CD4-positive, alpha-beta memory T cell (primary cell): ENCODE measurements around the gene CHCHD4. TPM values are rescaled to one million over a fixed set of nuclear protein-coding genes. Genes with fewer than 3 reads are reported as not detected.

Source experiments
- CTCF ChIA-PET: fragments of 350-600 bp; sonication (Branson Sonifier 250); formaldehyde crosslinking; loops from one replicate; lab custom pipeline; 2021; ENCODE audit warnings: inconsistent platforms; ENCODE audit not compliant: partially characterized antibody; lab: Charles Lee
- POLR2A ChIA-PET: fragments of 350-600 bp; sonication (Branson Sonifier 250); formaldehyde crosslinking; loops from one replicate; lab custom pipeline; 2021; ENCODE audit not compliant: partially characterized antibody; lab: Charles Lee
- DNase-seq, 5 donors: peaks; one replicate each; pipeline versions ENCODE4 v3.0.0 to v3.0.0-alpha.2; 2020 to 2022; ENCODE audit warnings: mixed read lengths in 1 of 5
- H3K27ac ChIP-seq: one replicate; pipeline ENCODE4 v1.7.0; 2013; ENCODE audit warnings: low read depth, low read length
- H3K27me3 ChIP-seq: 2 replicates; pipeline ENCODE4 v1.7.0; 2013; ENCODE audit warnings: mild to moderate bottlenecking, low read length, moderate library complexity; ENCODE audit not compliant: insufficient read depth
- H3K36me3 ChIP-seq: 2 replicates; pipeline ENCODE4 v1.7.0; 2013; ENCODE audit warnings: mild to moderate bottlenecking, low read length, moderate library complexity; ENCODE audit not compliant: insufficient read depth
- H3K4me1 ChIP-seq: 2 replicates; pipeline ENCODE4 v1.7.0; 2013; ENCODE audit warnings: mild to moderate bottlenecking, low read length, moderate library complexity; ENCODE audit not compliant: insufficient read depth
- H3K4me3 ChIP-seq, 2 donors: one replicate each; pipeline ENCODE4 v1.7.0; 2013; ENCODE audit warnings: low read length in 2 of 2, mild to moderate bottlenecking in 1 of 2
- H3K9me3 ChIP-seq, 2 donors: one replicate each; pipeline ENCODE4 v1.7.0; 2013; ENCODE audit warnings: low read length in 2 of 2, control low read depth in 1 of 2; ENCODE audit not compliant: control insufficient read depth in 1 of 2
- H3K27ac Mint-ChIP-seq, 7 donors: one replicate each; pipeline ENCODE4 v1.8.0; 2020 to 2021; ENCODE audit warnings: mixed read lengths in 7 of 7, mild to moderate bottlenecking in 6 of 7, inconsistent platforms in 3 of 7, moderate library complexity in 3 of 7
- H3K27me3 Mint-ChIP-seq, 2 donors: one replicate each; pipeline ENCODE4 v1.8.0; 2020 to 2021; ENCODE audit warnings: mixed read lengths in 2 of 2
- H3K36me3 Mint-ChIP-seq, 2 donors: one replicate each; pipeline ENCODE4 v1.8.0; 2020 to 2021; ENCODE audit warnings: mixed read lengths in 2 of 2, inconsistent platforms in 1 of 2, mild to moderate bottlenecking in 1 of 2
- H3K4me1 Mint-ChIP-seq, 4 donors: one replicate each; pipeline ENCODE4 v1.8.0; 2020 to 2021; ENCODE audit warnings: mixed read lengths in 4 of 4, mild to moderate bottlenecking in 1 of 4
- H3K4me3 Mint-ChIP-seq, 8 donors: one replicate each; pipeline ENCODE4 v1.8.0; 2020 to 2021; ENCODE audit warnings: mixed read lengths in 8 of 8, mild to moderate bottlenecking in 7 of 8, moderate library complexity in 6 of 8, inconsistent platforms in 3 of 8
- H3K9me3 Mint-ChIP-seq, 8 donors: one replicate each; pipeline ENCODE4 v1.8.0; 2020 to 2021; ENCODE audit warnings: mixed read lengths in 8 of 8, mild to moderate bottlenecking in 5 of 8, inconsistent platforms in 3 of 8, moderate library complexity in 1 of 8
- intact Hi-C: fragments of 100-400 bp; cut with micrococcal nuclease; formaldehyde crosslinking; loops from one replicate; pipeline ENCODE4 v1.15.1; 2023
- polyA plus RNA-seq, 2 donors: library from polyadenylated mRNA; unstranded; fragments of 300-500 nt; fragmentation: Illumina TruSeq; gene quantifications; one replicate each; pipeline ENCODE4 v1.2.3, GENCODE V29; 2021
- total RNA-seq, 2 experiments: library from RNA; stranded (reverse); gene quantifications; one replicate each; pipeline ENCODE4 v1.2.3, GENCODE V29; 2021

Gene CHCHD4
- total and polyA plus RNA-seq, 4 experiments from 2014 or later = 7.5 to 17.5 (median 13.4) TPM

DNA sequence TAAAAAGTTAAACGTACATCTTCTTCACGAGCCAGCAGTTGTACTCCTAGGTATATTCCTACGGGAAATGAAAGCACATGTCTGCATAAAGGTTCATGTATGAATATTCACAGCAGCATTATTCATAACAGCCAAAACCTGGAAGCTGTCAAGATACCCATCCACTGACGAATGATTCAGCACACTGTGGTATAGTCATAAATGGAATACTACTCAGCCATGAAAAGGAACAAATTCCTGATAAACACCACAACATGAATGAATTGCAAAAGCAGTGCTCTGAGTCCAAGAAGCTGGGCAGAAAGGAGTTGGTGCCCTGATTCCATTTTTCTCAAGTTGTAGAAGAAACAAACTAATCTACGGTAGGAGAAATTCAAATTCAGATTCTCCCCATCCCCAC, 4.1 kb upstream of the CHCHD4 start:
- H3K4me1 Mint-ChIP-seq = peaks cover 30 to 53% (median 36%) of the 10 kb centered on the region in 4 donors
- H3K27ac ChIP-seq = no peak overlapping the region
- H3K36me3 Mint-ChIP-seq = peaks cover 39 to 66% of the 10 kb centered on the region in 2 donors
- peaks cover 30% of the 10 kb centered on the region for H3K4me1 ChIP-seq
- peaks cover 61% of the 10 kb centered on the region for H3K36me3 ChIP-seq
- H3K9me3 ChIP-seq = no peaks in the 10 kb centered on the region
- no peak for DNase-seq
- H3K4me3 Mint-ChIP-seq = peak overlapping the region in 2 of 8 donors; percentile 32 to 54
- H3K4me3 ChIP-seq = no peak overlapping the region
- no peaks in the 10 kb centered on the region for H3K9me3 Mint-ChIP-seq
- intact Hi-C loops = loop anchor here (10.0 kb wide), 1 partner anchor 474 kb away; no protein-coding TSS in a partner anchor
- peak overlapping the region in 5 of 7 donors; percentile 5 to 96 (median 54) for H3K27ac Mint-ChIP-seq
- ChIA-PET CTCF (interaction anchor here (1.0 kb wide), 1 partner anchor 23 kb away, joined by 3 read pairs; no protein-coding TSS in a partner anchor), POLR2A (interaction anchor here (11.8 to 14.1 kb wide), 2 partner anchors 17 to 47 kb away, joined by 270 to 342 read pairs; partner anchors contain the start of genes LSM3 and XPC)
- no peaks in the 10 kb centered on the region for H3K27me3 ChIP-seq
- no peaks in the 10 kb centered on the region for H3K27me3 Mint-ChIP-seq

GRCh38 chr3:14127516-14128161, 3.0 kb upstream of the CHCHD4 start:
- intact Hi-C loops = loop anchor here (10.0 kb wide), 1 partner anchor 473 kb away; no protein-coding TSS in a partner anchor
- POLR2A ChIA-PET = interaction anchor here (11.8 to 14.1 kb wide), 2 partner anchors 18 to 48 kb away, joined by 270 to 342 read pairs; partner anchors contain the start of genes LSM3 and XPC
- Mint-ChIP-seq H3K4me1 (peaks cover 35 to 64% (median 47%) of the 10 kb centered on the region in 4 donors), H3K36me3 (peaks cover 32 to 56% of the 10 kb centered on the region in 2 donors), H3K27me3 (no peaks in the 10 kb centered on the region), H3K9me3 (no peaks in the 10 kb centered on the region), H3K27ac (peak overlapping the region in 6 of 7 donors; percentile 14 to 96 (median 54)), H3K4me3 (peak overlapping the region in 4 of 8 donors; percentile 36 to 95 (median 59))
- peaks cover 38% of the 10 kb centered on the region for H3K4me1 ChIP-seq
- H3K27ac ChIP-seq = no peak overlapping the region
- no peak for DNase-seq
- H3K27me3 ChIP-seq = no peaks in the 10 kb centered on the region
- CTCF ChIA-PET = interaction anchor here (1.0 kb wide), 1 partner anchor 17 kb away, joined by 3 read pairs; no protein-coding TSS in a partner anchor
- H3K9me3 ChIP-seq = no peaks in the 10 kb centered on the region
- H3K36me3 ChIP-seq = peaks cover 51% of the 10 kb centered on the region
- H3K4me3 ChIP-seq = no peak overlapping the region

DNA sequence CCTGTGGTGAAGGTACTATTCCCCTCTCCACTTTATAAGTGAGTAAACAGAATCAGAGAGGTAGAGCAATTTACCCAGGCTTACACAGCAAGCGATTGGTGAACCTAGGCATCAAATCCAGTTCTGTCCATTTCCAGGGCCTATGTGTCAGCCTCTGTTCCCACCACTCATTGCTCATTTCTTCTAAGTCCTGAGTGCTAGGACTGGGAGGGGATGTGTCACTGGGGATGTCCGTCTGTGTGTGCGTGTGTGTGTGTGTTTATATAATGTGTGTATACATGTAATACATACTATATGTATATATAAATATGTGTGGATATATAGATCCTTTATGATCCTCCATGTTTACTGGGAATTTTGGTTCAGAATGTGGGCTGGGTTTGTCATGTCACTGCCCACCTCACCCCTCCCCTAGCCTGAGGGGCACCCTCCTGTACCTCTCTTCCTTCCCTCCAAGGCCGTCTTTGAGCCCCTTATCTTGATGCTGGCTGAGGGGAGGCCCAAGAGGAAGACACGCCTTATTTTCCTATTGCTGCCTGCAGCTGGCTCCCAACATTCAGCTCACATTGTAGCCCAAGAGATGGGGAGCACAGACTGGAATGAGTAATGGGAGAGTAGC, 2.3 kb upstream of the CHCHD4 start:
- no peaks in the 10 kb centered on the region for H3K27me3 ChIP-seq
- intact Hi-C loops = loop anchor here (10.0 kb wide), 1 partner anchor 472 kb away; no protein-coding TSS in a partner anchor
- peaks cover 40 to 70% (median 53%) of the 10 kb centered on the region in 4 donors for H3K4me1 Mint-ChIP-seq
- DNase-seq = no peak
- H3K4me3 ChIP-seq = no peak overlapping the region
- H3K27ac Mint-ChIP-seq = peak overlapping the region; percentile 43 to 97 (median 95)
- H3K27ac ChIP-seq = peak overlapping the region; percentile 89
- H3K27me3 Mint-ChIP-seq = no peaks in the 10 kb centered on the region
- no peaks in the 10 kb centered on the region for H3K9me3 ChIP-seq
- peaks cover 32 to 52% of the 10 kb centered on the region in 2 donors for H3K36me3 Mint-ChIP-seq
- peaks cover 44% of the 10 kb centered on the region for H3K36me3 ChIP-seq
- CTCF ChIA-PET = interaction anchor here (2.8 to 5.0 kb wide), 3 partner anchors 18 to 52 kb away, joined by 16 to 41 read pairs (median 21); partner anchors contain the start of genes LSM3 and XPC
- POLR2A ChIA-PET = interaction anchor here (11.8 to 14.1 kb wide), 2 partner anchors 19 to 49 kb away, joined by 270 to 342 read pairs; partner anchors contain the start of genes LSM3 and XPC
- H3K9me3 Mint-ChIP-seq = no peaks in the 10 kb centered on the region
- H3K4me3 Mint-ChIP-seq = peak overlapping the region; percentile 48 to 98 (median 96)
- H3K4me1 ChIP-seq = peaks cover 38% of the 10 kb centered on the region

- H3K36me3 ChIP-seq = peaks cover 37% of the 10 kb centered on the region
- peaks cover 38% of the 10 kb centered on the region for H3K4me1 ChIP-seq
- CTCF ChIA-PET = interaction anchor here (0.9 to 5.0 kb wide), 5 partner anchors 18 to 77 kb away, joined by 3 to 41 read pairs (median 16); partner anchors contain the start of genes LSM3 and XPC
- intact Hi-C loops = loop anchor here (10.0 kb wide), 1 partner anchor 471 kb away; no protein-coding TSS in a partner anchor
- Mint-ChIP-seq H3K27ac (peak overlapping the region; percentile 94 to 97 (median 96)), H3K9me3 (no peaks in the 10 kb centered on the region), H3K27me3 (no peaks in the 10 kb centered on the region), H3K4me3 (peak overlapping the region; percentile 94 to 98 (median 96)), H3K4me1 (peaks cover 38 to 67% (median 52%) of the 10 kb centered on the region in 4 donors), H3K36me3 (peaks cover 32 to 50% of the 10 kb centered on the region in 2 donors)
- no peak for DNase-seq
- H3K9me3 ChIP-seq = no peaks in the 10 kb centered on the region
- peak overlapping the region; percentile 53 to 78 for H3K4me3 ChIP-seq
- POLR2A ChIA-PET = interaction anchor here (1.4 to 14.1 kb wide), 8 partner anchors 8 to 646 kb away, joined by 4 to 342 read pairs (median 18); partner anchors contain the start of genes CCDC174, HDAC11, LSM3 and WNT7A
- no peaks in the 10 kb centered on the region for H3K27me3 ChIP-seq
- H3K27ac ChIP-seq = peak overlapping the region; percentile 89
Measured at GRCh38 chr3:14126017-14126886, 1.6 kb upstream of the CHCHD4 start.

DNA sequence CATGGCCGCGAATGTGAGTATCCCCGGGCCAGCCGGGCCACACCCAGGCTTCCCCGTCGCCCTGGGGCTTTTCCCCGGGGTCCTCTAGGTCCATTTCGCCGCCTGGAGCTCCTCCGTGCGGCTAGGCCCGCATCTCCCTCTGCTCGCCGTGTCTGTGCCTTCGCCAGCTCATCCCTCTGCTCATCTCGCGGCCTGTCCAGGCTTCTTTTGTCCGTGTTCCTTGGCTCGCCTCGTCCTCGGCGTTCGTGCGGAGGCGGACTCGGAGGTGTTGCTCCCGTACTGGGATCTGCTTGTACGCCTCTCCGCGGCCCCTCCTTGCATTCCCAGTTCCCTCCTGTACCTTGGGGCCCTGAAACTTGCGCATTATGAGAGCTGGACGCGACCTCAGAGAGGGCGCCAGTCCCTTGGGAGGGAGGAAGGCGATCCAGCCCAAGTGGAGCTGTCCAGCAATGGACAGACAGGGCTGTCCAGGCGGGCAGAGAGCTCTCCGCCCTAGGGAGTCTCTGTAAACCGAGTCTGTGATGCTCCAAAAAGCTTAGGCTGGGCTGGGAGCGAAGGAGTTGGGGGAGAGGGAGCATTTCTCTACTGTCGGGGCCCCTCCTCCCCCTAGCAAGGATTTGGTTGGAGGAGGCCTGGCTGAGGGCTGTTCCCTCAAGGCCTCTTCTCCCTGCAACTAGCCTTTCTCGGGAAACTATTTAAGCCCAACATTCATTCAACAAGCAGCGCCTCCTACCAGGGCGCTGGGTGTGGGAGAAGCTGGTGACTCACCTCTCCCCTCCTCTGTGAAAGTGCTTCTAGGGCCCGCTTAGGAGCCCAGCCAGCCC, 735 bp upstream of the CHCHD4 start:
- H3K27ac Mint-ChIP-seq = peak overlapping the region; percentile 94 to 97 (median 96)
- H3K36me3 Mint-ChIP-seq = peaks cover 35 to 50% of the 10 kb centered on the region in 2 donors
- Histone ChIP-seq H3K27me3 (no peaks in the 10 kb centered on the region), H3K36me3 (peaks cover 28% of the 10 kb centered on the region), H3K27ac (peak overlapping the region; percentile 89), H3K4me3 (peak overlapping the region; percentile 53 to 78), H3K9me3 (no peaks in the 10 kb centered on the region), H3K4me1 (peaks cover 38% of the 10 kb centered on the region)
- no peaks in the 10 kb centered on the region for H3K9me3 Mint-ChIP-seq
- CTCF ChIA-PET = interaction anchor here (0.8 to 5.0 kb wide), 11 partner anchors 10 to 240 kb away, joined by 3 to 41 read pairs (median 3); partner anchors contain the start of genes LSM3 and XPC
- H3K4me3 Mint-ChIP-seq = peak overlapping the region; percentile 94 to 98 (median 96)
- H3K4me1 Mint-ChIP-seq = peaks cover 38 to 62% (median 52%) of the 10 kb centered on the region in 4 donors
- intact Hi-C loops = loop anchor here (2.0 to 10.0 kb wide), 3 partner anchors 277 to 471 kb away; partner anchors contain the start of gene SLC6A6
- peak in 4 of 5 donors; percentile 20 to 84 (median 30) for DNase-seq
- no peaks in the 10 kb centered on the region for H3K27me3 Mint-ChIP-seq
- POLR2A ChIA-PET = interaction anchor here (0.8 to 14.1 kb wide), 19 partner anchors 9 to 1284 kb away, joined by 3 to 342 read pairs (median 7); partner anchors contain the start of genes CCDC174, HDAC11, LSM3 and NR2C2
